Ovary (tissue), 9 donors: Measurements from ENCODE around the gene NHS. TPM values are rescaled to one million over a fixed set of nuclear protein-coding genes. Genes with fewer than 3 reads are reported as not detected.
A peak's percentile ranks its signal among the peaks of the same experiment; 100 is the strongest.

Source experiments
- DNase-seq, 5 donors: peaks; one replicate each; pipeline ENCODE4 v3.0.0-alpha.2; 2019 to 2020
- H3K27ac ChIP-seq, 2 donors: fragments of 200-600 bp; one replicate each; pipeline versions ENCODE4 v1.5.1 to v1.8.0; 2019 to 2022
- H3K27me3 ChIP-seq: fragments of 200-600 bp; one replicate; pipeline ENCODE4 v1.8.0; 2022
- H3K36me3 ChIP-seq: fragments of 200-600 bp; sonication (generic); one replicate; pipeline ENCODE4 v1.5.1; 2019
- H3K4me1 ChIP-seq: one replicate; pipeline ENCODE4 v1.8.1; 2013; ENCODE audit warnings: mild to moderate bottlenecking, moderate library complexity; ENCODE audit not compliant: insufficient read depth
- H3K4me3 ChIP-seq: fragments of 200-600 bp; sonication (generic); one replicate; pipeline ENCODE4 v1.5.1; 2017
- H3K9me3 ChIP-seq, 2 donors: fragments of 200-600 bp in 1 of 2; sonication (generic) in 1 of 2; one replicate each; pipeline versions ENCODE4 v1.5.1 to v1.8.1; 2013 to 2019; ENCODE audit warnings: mild to moderate bottlenecking in 1 of 2, moderate library complexity in 1 of 2
- CTCF ChIP-seq, 3 donors: fragments of 450-650 bp in 2 of 3; fragments of 200-600 bp in 1 of 3; IDR thresholded peaks; one replicate each; pipeline versions ENCODE4 v1.5.1 to v1.8.0; 2016 to 2022; ENCODE audit warnings: antibody characterized with exemption in 3 of 3, mild to moderate bottlenecking in 1 of 3
- EP300 ChIP-seq: sonication (generic); formaldehyde crosslinking; IDR thresholded peaks from one replicate; pipeline ENCODE4 v1.6.1; 2017; ENCODE audit warnings: antibody characterized with exemption
- POLR2A ChIP-seq: fragments of 450-650 bp; IDR thresholded peaks from one replicate; pipeline ENCODE4 v1.6.1; 2017; ENCODE audit warnings: antibody characterized with exemption, mild to moderate bottlenecking, moderate library complexity
- WGBS, 3 donors: extraction: QIAGEN DNeasy Blood & Tissue Kit in 1 of 3; methylation state at CpG; one replicate each; pipeline versions ENCODE4 v1.1.5 to v1.1.7; 2013 to 2017; 5-methylcytosine and 5-hydroxymethylcytosine counted together
- intact Hi-C, 4 donors: fragments of 100-400 bp; cut with DNase I; formaldehyde crosslinking; loops; one replicate each; pipeline versions ENCODE4 v1.11.0 to v1.15.1; 2022 to 2023
- polyA plus RNA-seq, 2 donors: library from polyadenylated mRNA; stranded (reverse); fragments of 200-250 nt in 1 of 2; fragments of 350-450 nt in 1 of 2; fragmentation: Illumina TruSeq in 1 of 2; extraction: RNeasy Lipid Tissue Mini Kit (QIAGEN cat#74804) in 1 of 2; gene quantifications; one replicate each; pipeline ENCODE4 v1.2.3, GENCODE V29; 2013 to 2014
- total RNA-seq, 7 donors: library from RNA; depleted of rRNA in 2 of 7; stranded (reverse); fragments of >200 nt in 2 of 7; fragmentation: NEBNext Ultra II Directional in 3 of 7; extraction: Animal tissue kit (Norgen Biotek cat#: 25700) in 3 of 7; gene quantifications; one replicate each; pipeline versions ENCODE4 v1.1.0 to v1.2.4, GENCODE V29; 2016 to 2023
- donor health status: DM: no; HTN: no; CAD: no; lungs with moderate emphysema.
- donor health status: DM: no; HTN: no; CAD: no.
- donor health status: Bipolar disorder and iron deficiency.
- donor health status: DM: yes; HTN: yes; CAD: no.
- donor health status: DM: no; HTN: no; CAD: no.
- donor health status: DM: yes; HTN: yes; CAD: no.

NHS gene
- total and polyA plus RNA-seq, 9 donors: 2.3 to 9.5 (median 6.7) TPM

GRCh38 chrX:17602245-17602644 lies 227.2 kb downstream of the NHS start:
- no peak for DNase-seq
- H3K4me1 ChIP-seq: peaks cover 4% of the 10 kb centered on the region
- no peak overlapping the region for H3K27ac ChIP-seq
- no peaks in the 10 kb centered on the region for H3K9me3 ChIP-seq
- H3K36me3 ChIP-seq: no peaks in the 10 kb centered on the region
- H3K27me3 ChIP-seq: no peaks in the 10 kb centered on the region
- H3K4me3 ChIP-seq: no peak overlapping the region
- TF ChIP-seq POLR2A (no peak), EP300 (no peak), CTCF (IDR thresholded peaks at IDR 0.05) (no peak)
- intact Hi-C loops: no loop called here

GRCh38 chrX:17603196-17603595 lies 228.2 kb downstream of the NHS start:
- Histone ChIP-seq H3K4me3 (no peak overlapping the region), H3K9me3 (no peaks in the 10 kb centered on the region), H3K36me3 (no peaks in the 10 kb centered on the region), H3K27me3 (no peaks in the 10 kb centered on the region), H3K27ac (no peak overlapping the region), H3K4me1 (no peaks in the 10 kb centered on the region)
- WGBS, 3 donors: 36 to 49% (median 48%) methylated on average over 3 of the region's 3 CpGs
- DNase-seq: no peak
- intact Hi-C loops: no loop called here
- TF ChIP-seq POLR2A (no peak), EP300 (no peak), CTCF (IDR thresholded peaks at IDR 0.05) (no peak)

- H3K9me3 ChIP-seq: no peaks in the 10 kb centered on the region
- no peaks in the 10 kb centered on the region for H3K36me3 ChIP-seq
- H3K4me1 ChIP-seq: no peaks in the 10 kb centered on the region
- intact Hi-C loops: no loop called here
- H3K27ac ChIP-seq: no peak overlapping the region
- DNase-seq: no peak
- TF ChIP-seq EP300 (no peak), CTCF (IDR thresholded peaks at IDR 0.05) (no peak), POLR2A (no peak)
- no peaks in the 10 kb centered on the region for H3K27me3 ChIP-seq
- no peak overlapping the region for H3K4me3 ChIP-seq
- 47 to 72% (median 59%) methylated on average over 3 of the region's 3 CpGs for WGBS, 3 donors
Measured at GRCh38 chrX:17605676-17606075, 230.7 kb downstream of the NHS start.

- WGBS, 3 donors: 34 to 53% (median 48%) methylated on average over 4 of the region's 4 CpGs
- Histone ChIP-seq H3K4me1 (no peaks in the 10 kb centered on the region), H3K36me3 (no peaks in the 10 kb centered on the region), H3K27ac (no peak overlapping the region), H3K27me3 (no peaks in the 10 kb centered on the region), H3K4me3 (no peak overlapping the region), H3K9me3 (no peaks in the 10 kb centered on the region)
- peak in 1 of 5 donors; percentile 25 for DNase-seq
- TF ChIP-seq EP300 (no peak), POLR2A (no peak), CTCF (IDR thresholded peaks at IDR 0.05) (no peak)
- intact Hi-C loops: no loop called here
Measured at GRCh38 chrX:17606231-17606630, 231.2 kb downstream of the NHS start.

GRCh38 chrX:17608888-17609287 lies 233.9 kb downstream of the NHS start:
- DNase-seq: no peak
- H3K36me3 ChIP-seq: no peaks in the 10 kb centered on the region
- intact Hi-C loops: no loop called here

More at GRCh38 chrX:17608888-17609287, 233.9 kb downstream of the NHS start:
- Histone ChIP-seq H3K4me3 (no peak overlapping the region), H3K27me3 (no peaks in the 10 kb centered on the region), H3K27ac (no peak overlapping the region), H3K9me3 (no peaks in the 10 kb centered on the region), H3K4me1 (no peaks in the 10 kb centered on the region)
- 39 to 66% (median 53%) methylated on average over 2 of the region's 2 CpGs for WGBS, 3 donors
- TF ChIP-seq CTCF (IDR thresholded peaks at IDR 0.05) (no peak), POLR2A (no peak), EP300 (no peak)
